GM19438 (cell line): ENCODE results near the gene CAMTA1.

Source experiments
- ATAC-seq: cut with Tn5 transposase; IDR thresholded peaks from one replicate; pipeline ENCODE4 v1.9.1; 2021; ENCODE audit warnings: low read depth; ENCODE audit not compliant: unreplicated experiment

CAMTA1 gene

DNA sequence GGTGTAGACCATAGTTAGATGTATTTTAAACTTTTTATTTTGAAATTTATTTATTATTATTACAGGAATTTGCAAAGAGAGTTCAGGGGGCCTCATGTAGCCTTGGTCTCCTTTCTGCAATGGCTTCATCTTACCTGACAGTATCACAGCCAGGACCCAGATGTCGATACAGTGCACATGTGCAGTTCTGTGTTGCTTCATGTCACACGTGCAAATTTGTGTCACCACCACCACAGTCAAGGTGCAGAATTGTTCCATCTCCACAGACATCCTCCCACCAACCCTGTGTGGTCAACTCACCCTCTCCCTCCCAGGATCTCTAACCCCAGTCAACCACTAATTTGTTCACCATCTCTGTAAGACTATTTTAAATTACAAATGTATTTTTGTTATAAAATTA is 184.5 kb downstream of the CAMTA1 start:
- no peak for ATAC-seq

DNA sequence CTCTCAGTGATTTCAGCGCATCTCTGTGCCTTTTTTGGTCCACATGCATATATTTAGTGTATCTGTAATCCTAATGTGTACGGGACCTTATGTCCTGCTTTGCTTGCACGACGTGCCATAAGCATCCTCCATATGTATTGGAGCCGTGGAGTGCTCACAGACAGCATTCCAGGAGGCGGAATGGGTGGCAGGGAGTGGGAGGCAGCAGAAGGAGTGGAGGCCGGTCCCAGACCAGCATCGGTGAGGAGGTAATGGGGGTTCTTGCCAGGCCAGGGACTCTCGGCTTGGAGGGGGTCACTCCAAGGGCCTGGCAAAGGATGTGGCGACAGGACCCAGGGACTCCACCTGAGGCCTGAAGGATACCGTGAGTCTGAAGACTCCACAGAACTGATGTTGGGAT is 185.0 kb downstream of the CAMTA1 start:
- ATAC-seq: no peak

DNA sequence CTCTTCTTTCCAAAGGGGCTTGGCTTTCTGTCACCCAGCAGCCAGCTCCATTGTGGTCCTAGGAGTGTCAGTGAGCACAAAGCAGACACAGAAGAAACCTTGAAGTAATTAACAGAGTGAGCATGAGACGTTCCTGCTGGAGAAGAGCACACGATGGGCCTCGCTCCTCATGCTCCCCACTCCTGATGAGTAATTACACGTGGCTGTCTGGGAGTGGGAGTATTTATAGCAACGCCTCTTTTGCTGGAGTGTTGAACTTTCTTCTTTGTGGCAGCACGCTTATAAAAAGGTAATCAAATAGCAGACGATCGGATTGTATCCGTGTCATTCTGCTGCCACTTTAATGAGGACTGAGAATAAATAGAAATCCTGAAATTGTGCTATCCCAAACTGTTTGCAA is 185.8 kb downstream of the CAMTA1 start:
- ATAC-seq: no peak

DNA sequence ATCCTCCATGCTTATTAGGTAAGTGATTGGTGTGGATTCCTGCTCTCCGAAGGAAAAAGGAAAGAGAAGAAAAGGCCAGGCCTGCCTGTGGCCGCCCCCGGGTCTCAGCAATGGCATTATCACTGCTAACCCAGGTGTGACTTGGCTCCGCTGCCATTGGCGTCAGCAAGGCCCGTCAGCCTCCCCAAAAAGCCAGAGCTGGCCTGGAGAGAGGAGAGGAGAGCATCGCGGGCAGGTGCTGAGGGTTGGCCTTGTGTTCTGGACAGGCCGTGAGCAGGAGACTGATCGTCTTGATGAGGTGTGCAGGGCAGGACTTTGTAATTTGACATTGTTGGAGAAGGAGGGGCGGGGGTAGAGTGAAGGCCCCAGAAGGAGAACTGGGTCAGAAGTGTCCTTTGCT is 186.4 kb downstream of the CAMTA1 start:
- ATAC-seq: no peak

DNA sequence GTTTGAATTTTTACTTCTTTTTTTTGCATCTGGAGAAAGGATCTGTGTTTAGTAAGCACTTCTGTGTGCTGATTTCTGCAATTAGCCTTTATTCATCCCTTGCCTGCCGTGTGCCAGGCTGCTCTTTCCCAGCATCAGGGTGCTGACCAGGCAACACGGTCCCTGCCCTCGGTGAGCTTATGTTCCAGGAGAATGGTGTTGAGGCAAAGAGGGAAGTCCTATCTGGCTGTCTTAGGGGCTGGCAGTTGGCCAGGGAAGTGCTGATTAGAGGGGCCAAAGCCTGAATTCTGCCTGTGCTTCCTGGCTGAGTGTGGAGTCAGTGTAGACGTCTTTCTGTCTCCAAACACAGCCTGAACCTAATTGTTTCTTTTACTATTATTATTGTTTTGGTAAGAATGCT is 187.1 kb downstream of the CAMTA1 start:
- ATAC-seq: no peak

DNA sequence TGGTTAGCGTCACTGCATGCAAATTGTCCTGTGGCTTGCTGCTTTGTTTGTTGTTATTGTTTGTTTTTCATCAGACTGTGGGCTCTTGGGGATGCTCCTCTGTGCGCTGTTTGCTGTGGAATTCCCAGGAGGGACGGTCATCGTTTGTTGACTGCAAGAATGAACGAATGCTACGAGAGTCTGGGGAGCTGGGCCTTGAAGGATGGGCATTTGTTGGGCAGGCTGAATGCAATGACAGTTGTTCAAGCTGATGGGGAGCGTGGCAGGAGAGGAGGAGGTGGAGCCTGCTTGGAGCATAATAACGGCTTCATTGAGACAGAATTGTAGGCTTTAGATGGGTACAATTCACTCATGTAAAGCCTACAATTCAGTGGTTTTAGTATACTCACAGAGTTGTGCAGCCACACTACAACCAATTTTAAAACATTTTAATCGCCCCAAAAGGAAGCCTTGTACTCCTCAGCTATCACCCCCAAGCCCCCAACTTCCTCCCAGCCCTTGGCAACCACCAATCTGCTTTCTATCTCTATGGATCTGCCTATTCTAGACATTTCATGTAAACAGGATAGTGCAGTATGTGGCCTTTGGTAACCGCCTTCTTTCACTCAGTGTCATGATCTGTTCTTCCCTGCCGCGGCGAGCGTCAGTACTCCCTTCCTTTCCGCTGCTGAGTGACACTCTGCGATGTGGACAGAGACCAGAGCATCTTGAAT is 190.2 kb downstream of the CAMTA1 start:
- no peak for ATAC-seq

DNA sequence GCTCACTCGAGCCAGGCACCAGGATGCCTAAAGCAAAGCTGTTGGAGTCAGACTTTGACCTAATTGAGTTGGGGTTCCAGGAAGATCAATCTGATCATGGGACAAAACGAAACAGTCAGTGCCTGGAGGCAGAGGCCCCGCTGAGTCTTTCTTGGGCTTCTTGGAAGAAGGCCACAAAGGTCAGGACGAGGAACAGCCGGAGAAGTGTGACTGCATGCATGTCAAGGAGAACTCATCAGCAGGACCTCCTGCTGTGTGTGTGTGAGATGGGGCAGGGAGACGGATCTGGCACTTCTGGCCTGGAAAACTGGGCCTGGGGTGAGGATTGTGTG is 190.8 kb downstream of the CAMTA1 start:
- ATAC-seq: no peak

DNA sequence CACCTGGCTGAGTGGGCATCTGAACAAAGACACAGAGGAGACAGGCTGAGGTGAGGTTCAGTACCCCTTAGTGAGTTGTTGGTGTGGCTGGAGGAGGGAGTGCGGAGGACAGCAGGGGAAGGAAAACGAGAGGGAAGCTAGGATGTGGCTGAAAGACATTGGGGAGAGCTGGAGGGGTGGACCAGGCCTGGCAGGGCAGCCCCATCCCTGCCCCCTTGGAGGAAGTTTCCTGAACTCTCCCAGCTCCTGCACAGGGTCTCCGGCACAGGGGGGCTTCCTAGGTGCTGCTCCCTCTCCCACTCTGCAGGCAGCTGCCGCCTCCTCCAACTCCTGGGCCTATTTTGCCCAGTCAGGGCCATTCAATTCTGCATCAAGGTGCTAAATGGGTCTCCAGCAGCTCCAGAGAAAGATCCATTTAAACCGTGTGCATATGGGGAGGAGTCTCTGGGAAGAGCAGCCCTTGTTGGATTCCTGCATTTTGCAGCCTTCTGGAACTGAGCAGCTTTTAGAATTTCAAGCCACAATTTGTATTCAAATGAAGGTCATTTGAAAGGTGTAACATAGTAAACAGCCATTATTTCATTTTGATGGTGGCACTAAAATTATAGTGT is 193.9 kb downstream of the CAMTA1 start:
- no peak for ATAC-seq

DNA sequence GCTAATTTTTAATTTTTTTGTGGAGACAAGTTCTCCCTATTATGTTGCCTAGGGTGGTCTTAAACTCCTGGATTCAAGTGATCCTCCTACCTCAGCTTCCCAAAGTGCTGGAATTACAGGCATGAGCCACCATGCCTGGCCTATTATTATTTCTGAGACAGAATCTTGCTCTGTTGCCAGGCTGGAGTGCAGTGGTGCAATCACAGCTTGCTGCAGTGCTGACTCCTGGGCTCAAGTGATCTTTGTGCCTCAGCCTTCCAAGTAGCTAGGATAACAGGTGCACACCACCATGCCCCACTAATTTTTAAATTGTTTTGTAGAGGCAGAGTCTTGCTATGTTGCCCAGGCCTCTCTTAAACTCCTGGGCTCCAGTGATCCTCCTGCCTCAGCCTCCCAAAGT is 196.3 kb downstream of the CAMTA1 start:
- no peak for ATAC-seq

DNA sequence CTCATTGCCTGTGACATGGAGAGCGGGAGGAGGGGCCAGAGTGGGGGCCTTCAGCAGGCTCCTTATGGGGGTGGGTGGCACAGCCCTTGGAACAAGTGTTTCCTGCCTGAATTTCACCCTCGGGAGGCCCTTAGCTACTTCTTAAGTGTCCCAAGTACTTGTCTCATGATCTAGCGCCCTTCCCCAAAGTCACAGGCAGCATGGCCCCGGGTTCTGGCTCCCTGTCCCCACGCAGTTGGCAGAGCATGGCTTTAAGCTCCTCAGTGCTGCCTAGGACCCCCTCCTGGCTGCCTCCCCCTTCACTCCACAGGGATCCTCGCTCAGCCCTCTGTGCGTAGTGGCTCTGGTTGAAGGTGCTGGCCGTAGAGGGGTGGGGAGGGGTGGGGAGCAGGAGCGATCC is 197.2 kb downstream of the CAMTA1 start:
- ATAC-seq: no peak

DNA sequence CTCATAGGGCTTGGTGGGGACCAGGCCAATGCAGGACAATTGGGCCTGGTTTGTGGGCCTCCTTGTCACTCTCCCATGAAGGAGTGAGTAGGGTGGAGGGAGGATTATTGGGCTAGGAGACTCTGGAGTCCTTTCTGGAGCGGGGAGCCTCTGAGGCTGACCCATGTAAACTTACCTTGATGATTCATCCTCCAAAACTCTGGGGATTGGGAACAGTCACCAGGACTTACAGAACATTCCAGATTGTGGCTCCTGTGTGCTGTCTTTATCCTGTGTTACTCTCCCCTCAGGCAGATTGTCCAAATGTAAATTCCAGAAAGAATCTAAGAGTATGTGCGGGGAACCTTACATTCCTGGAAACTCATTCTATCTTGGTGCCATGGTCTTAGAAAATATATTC is 197.6 kb downstream of the CAMTA1 start:
- no peak for ATAC-seq

DNA sequence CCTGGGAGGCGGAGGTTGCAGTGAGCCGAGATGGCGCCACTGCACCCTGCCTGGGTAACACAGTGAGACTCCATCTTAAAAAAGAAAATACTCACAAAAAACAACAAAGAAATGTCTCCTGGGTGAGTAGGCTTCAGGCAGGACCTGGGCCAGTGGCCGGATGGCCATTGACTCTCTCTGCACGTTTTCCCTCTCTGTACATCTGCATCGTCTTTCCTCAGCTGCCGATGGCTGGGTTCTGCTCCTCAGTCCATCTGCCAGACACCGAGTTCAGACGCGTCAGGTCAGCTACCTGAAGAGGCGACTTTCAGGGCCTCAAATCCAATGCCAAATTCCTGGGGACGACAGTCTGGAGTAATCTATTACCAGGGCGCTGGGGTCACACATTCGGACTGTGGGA is 199.3 kb downstream of the CAMTA1 start:
- no peak for ATAC-seq

DNA sequence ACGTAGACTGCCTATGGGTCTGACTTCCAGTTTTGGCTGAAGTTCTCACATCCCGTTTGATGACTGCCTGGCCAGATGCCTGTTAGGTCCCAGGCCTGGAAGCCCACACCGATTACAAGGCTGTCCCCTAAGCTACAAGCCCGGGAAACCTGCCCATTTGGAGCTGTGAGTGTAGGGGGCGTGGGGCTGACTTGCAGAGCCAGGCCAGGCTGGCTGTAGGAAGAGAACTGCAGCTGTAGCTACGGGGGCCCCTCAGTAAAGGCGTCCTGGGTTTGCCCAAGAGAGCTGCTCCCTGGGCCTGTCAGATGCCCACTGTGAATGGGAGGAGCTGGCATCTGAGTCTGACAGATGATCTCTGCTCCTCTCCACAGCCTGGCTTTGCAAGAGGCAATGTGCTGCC is 199.7 kb downstream of the CAMTA1 start:
- no peak for ATAC-seq

DNA sequence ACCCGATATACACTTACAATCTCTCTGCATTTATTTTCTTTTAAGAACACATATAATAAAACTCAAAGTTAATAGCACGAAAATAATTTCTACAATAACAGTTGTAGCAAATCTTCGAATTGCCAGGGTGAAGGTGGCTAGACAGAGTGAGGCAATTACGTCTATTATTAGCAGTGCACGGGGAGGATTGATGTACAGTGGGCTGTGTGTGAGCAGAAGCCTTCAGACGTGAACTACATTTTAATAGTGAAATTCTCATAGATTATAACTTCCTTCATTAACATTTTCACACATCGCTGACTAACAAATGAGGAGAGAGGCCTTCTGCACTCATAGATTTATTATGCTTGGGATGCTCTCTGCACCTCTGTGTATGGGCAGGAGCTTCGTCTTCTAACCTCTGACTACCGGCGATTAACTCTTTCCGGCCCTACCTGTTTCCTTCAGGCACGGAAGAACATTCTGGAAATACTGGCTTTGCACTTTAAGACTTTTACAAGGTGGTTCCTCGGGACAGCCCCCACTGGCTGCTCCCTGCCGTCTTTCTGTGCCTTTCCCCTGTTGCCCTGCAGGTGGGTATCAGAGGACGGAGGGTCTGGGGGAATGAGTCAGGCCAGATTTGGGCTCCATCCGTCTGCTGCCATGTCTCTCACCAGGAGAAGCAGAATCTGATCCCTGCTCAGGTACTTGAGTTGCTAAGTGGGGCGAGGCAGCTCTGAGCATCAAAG is 200.5 kb downstream of the CAMTA1 start:
- ATAC-seq: no peak

DNA sequence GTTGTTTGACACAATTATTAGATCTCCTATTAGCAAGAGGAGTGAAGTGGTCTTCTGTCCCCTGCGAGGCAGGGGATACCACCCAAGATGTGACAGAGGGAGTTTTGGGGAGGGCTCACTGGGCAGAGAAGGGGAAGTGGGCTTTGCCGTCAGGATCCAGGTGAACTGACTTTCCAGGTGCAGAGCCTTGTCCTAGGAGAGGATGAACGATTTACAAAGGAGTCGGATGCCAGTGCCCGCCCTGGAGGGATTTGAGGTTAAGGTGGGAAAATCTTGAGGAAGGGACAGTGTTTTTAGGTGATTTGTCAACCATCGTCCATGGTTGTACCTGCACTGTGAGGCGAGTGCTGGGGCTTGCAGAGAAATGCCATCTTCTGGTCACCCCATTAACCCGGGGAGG is 201.0 kb downstream of the CAMTA1 start:
- no peak for ATAC-seq

DNA sequence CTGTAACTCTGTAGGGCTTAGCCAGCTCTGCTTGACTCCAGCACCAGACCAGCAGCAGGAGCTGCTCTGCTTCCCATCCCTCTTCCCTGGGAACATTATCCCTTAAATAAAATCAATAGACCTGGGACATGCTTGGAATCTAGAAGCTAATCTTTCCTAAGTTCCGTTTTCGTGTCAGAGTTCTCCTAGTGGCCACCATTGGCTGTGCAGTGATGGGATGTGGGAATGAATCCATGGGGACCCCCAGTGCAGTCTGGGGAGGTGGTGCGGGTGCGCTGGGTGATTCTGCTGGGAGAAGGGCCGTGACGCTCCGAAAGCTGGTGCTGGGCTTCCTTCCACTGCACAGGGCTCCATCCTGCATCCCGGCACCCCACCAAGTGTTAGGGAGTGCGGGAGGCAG is 202.7 kb downstream of the CAMTA1 start:
- ATAC-seq: no peak

DNA sequence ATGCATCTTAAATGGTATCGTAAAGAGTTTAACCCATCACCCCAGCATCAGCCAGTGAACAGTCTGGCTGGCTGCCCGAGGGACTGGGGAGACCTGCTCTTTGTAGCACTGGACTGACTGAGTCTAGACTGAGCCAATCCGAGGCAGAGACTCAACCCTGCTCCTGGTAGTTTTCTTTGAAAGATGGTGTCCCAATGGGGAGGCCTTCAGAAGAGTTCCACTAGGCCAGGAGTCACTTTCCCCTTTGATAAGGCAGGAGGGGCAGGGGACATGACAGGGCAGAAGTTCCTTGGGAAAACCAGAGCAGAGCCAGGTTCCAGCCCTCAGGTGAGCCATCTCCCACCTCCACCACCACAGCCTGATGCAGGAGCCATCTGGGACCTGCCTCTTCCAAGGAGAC is 203.5 kb downstream of the CAMTA1 start:
- ATAC-seq: no peak

DNA sequence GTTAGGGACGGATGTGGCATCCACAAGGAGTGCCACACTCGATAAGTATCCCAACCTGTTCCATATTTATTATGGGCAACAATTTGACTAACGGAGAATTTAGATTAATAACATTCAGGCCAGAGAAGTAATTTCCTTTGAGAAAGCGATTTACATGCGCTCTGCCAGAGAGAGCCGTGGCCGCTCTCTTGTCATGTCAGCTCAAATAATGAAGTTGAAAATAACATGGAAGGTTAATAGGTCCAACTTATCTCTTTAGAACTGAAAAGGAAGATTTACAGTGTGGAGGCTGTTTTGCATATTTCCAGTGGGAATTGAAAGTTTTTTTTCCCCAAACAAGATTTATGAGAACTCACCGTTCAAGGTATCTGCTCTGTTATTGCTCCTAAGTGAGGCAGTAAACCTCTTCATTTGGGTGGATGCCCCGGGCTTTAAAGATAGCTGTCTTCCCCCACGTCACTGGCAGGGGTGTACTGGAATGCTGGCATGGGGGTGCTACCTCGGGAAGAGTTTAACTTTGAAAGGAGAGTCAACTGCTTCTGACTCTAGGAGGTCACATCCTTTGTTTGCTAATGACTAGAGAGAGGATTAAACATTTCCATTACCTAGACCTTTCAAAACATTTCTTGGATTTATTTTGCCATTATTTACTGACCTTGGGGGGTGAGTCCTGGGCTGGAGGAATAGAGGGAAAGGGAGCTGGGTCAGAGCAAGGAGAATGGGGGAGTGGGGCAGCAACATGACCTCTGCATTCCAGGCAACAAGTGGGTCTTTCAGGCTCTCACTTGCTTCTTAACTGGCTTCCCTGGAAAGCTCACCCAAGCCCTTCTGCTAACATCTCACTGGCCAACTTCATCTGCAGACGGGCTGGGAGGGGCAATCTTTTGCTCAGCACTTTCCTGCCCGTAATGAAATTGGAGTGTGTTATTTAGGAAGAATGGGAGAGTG is 204.2 kb downstream of the CAMTA1 start:
- no peak for ATAC-seq

DNA sequence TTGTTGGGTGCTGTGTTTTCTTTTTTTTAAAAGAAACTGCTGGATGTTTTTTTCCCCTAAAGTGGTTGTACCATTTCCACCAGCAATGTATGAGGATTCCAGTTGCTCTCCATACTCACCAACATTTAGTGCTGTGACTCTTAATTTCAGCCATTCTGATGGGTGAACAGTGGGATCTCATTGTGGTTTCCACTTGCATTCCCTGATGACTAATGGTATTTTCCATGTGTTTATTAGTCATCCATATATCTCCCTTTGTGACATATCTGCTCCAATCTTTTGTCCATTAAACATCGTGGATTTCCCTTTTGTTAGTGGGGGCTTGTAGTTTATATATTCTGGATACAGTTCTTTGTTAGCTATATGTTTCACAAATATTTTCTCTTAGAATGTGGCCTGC is 206.0 kb downstream of the CAMTA1 start:
- no peak for ATAC-seq

DNA sequence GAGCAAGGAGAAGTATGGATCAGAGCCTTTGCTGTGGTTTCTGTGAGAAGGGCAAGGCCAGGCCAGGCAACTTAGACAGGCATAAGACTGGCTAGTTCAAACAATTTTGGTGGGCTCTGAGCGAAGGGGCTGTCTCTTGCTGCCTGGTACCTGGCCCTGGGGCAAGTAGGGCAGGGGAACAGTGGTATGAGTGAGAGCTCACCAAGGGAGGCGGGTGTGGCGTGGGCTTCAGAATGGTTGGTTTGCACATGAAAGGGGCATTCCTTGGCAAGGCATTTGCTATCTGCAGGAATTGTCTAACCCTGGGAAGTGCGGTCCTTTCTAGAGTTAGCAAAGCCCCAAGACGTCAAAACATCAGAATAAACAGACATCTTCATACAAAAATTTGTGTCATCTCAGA is 210.5 kb downstream of the CAMTA1 start:
- ATAC-seq: no peak

DNA sequence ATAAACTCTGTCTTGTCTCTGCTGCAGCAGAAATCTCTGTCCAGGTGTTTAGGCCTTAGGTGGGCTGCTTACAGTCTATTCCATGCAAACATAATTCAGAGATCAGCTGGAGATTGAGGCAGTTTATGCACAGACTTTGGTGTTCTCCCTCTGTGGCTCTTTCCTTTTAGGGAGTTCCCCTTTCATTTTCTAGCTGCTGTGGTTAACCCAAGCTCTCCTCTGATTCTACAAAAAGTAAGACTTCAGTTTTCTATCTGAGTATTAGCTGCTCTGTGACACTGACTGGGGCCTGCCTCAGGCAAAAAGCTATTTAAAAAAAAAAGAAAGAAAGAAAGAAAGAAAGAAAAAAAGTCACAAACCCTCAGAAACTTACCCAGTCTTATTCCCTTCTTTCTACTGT is 211.1 kb downstream of the CAMTA1 start:
- no peak for ATAC-seq
